Loucy (cell line): ENCODE results near the gene SESN3.

Experiments
- CTCF ChIP-seq: fragments of 200-600 bp; sonication (generic); conservative IDR thresholded peaks from 2 replicates; pipeline ENCODE4 v1.5.1; 2014; ENCODE audit warnings: mild to moderate bottlenecking, antibody characterized with exemption, low read length
- EZH2phosphoT487 ChIP-seq: fragments of 200-600 bp; IDR thresholded peaks from 2 replicates; pipeline ENCODE4 v1.6.1; 2018; ENCODE audit warnings: antibody characterized with exemption, mild to moderate bottlenecking, moderate library complexity, borderline replicate concordance

GRCh38 chr11:95119361-95120060 lies 111.5 kb downstream of the SESN3 start:
- TF ChIP-seq CTCF (no peak), EZH2phosphoT487 (no peak)
